ENCODE data around the gene SPRR1A.
"Not testable (repeated sequence)": the region's sequence is repeated elsewhere in the genome, so short reads cannot be mapped to it uniquely, and the experiment has no call there.

Gene SPRR1A

DNA sequence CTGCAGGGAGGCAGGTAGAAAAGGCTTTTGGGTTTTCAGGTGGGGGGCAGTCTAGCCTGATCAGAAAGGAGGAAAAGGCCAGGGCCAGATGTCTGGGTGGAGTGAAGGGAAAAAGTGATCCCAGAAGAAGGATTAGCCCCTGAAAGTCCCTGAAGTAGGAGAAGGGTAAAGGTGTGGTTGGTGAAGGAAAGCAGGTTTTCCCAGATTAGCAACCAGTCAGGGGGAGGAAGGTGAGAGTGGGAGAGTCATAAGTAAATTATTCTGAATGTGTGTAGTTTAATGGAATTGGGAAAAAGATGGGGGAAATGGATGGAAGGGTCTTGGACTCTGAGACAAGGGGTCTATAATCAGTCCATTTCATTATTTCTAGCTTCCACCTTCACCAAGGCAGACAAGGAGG, 647 bp upstream of the SPRR1A start:
- H3K36me3 Mint-ChIP-seq (ENCODE audit: low read depth) = no peaks in the 10 kb centered on the region
- H3K4me3 Mint-ChIP-seq = no peak overlapping the region
- no peak for DNase-seq (ENCODE audit: low spot score)
- H3K27ac Mint-ChIP-seq = no peak overlapping the region
- H3K4me1 Mint-ChIP-seq (ENCODE audit: low read depth) = no peaks in the 10 kb centered on the region
- H3K27me3 Mint-ChIP-seq (ENCODE audit: low read depth) = peaks cover 8% of the 10 kb centered on the region
- H3K9me3 Mint-ChIP-seq = no peaks in the 10 kb centered on the region

DNA sequence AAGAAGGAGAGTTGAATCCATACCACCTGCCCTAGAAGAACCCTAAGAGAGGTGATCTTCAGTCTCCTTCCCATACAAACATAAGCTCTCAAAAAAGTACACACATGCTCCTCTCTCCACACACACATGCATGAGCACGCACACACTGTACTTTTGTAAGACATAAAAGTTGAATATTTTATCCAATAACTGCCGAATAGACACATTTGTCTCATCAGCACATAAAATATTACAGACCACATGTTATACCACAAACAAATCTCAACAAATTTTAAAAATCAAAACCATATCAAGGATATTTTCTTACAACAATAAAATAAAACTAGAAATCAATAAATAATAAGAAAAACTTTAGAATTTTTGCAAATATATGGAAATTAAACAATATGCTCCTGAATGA, 2.7 kb downstream of the SPRR1A start:
- Mint-ChIP-seq H3K36me3 (ENCODE audit: low read depth) (no peaks in the 10 kb centered on the region), H3K27me3 (ENCODE audit: low read depth) (peaks cover 14% of the 10 kb centered on the region), H3K4me3 (no peak overlapping the region)

GRCh38 chr1:152993186-152993585, 9.3 kb downstream of the SPRR1A start:
- Mint-ChIP-seq H3K36me3 (ENCODE audit: low read depth) (no peaks in the 10 kb centered on the region), H3K27me3 (ENCODE audit: low read depth) (peaks cover 12% of the 10 kb centered on the region), H3K27ac (no peak overlapping the region), H3K4me3 (no peak overlapping the region), H3K9me3 (no peaks in the 10 kb centered on the region), H3K4me1 (ENCODE audit: low read depth) (no peaks in the 10 kb centered on the region)
- DNase-seq (ENCODE audit: low spot score) = no peak

More for the DNA sequence above, 2.7 kb downstream of the SPRR1A start:
- H3K9me3 Mint-ChIP-seq = no peaks in the 10 kb centered on the region
- DNase-seq (ENCODE audit: low spot score) = no peak
- H3K27ac Mint-ChIP-seq = no peak overlapping the region
- H3K4me1 Mint-ChIP-seq (ENCODE audit: low read depth) = no peaks in the 10 kb centered on the region

GRCh38 chr1:152995842-152996241, 12.0 kb downstream of the SPRR1A start:
- Mint-ChIP-seq H3K4me1 (ENCODE audit: low read depth) (no peaks in the 10 kb centered on the region), H3K4me3 (no peak overlapping the region), H3K27me3 (ENCODE audit: low read depth) (peaks cover 5% of the 10 kb centered on the region), H3K27ac (no peak overlapping the region), H3K36me3 (ENCODE audit: low read depth) (no peaks in the 10 kb centered on the region), H3K9me3 (no peaks in the 10 kb centered on the region)
- no peak for DNase-seq (ENCODE audit: low spot score)

DNA sequence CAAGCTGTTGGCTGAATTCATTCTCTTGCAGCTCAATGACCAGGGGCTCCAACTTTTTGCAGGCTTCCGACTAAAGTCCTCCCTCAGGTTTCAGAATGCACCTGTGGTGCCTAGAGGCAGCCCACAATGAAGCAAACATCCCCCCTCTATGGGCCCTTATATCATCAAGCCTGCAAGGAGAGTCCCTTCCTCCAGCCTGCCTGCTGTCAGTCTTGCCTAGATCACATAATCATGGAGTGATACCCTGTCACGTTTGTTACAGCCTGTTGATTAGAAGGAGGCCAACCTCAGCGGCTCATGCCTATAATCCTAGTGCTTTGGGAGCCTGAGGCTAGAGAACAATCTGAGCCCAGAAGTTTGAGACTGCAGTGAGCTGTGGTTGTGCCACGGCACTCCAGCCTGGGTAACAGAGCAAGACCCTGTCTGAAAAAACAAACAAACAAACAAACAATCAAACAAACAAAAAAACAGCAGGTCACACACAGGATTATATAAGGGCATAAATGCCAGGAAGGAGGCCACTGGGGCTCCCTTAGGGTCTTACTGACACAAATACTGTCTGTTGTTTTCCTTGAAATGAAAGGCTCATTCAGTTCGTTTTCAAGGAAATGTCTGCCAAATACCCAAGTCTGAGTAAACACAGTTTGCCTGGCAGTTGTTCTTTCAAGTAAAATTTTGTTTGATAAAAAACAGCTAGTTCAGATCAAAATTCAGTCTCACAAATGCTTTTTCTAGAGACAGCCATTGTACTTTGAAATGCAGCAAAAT, 12.9 kb downstream of the SPRR1A start:
- DNase-seq (ENCODE audit: low spot score) = no peak
- Mint-ChIP-seq H3K36me3 (ENCODE audit: low read depth) (no peaks in the 10 kb centered on the region), H3K4me1 (ENCODE audit: low read depth) (no peaks in the 10 kb centered on the region), H3K9me3 (no peaks in the 10 kb centered on the region), H3K27ac (no peak overlapping the region), H3K4me3 (no peak overlapping the region), H3K27me3 (ENCODE audit: low read depth) (peaks cover 5% of the 10 kb centered on the region)

- Mint-ChIP-seq H3K9me3 (no peaks in the 10 kb centered on the region), H3K27me3 (ENCODE audit: low read depth) (peaks cover 5% of the 10 kb centered on the region), H3K27ac (no peak overlapping the region), H3K4me3 (no peak overlapping the region), H3K4me1 (ENCODE audit: low read depth) (no peaks in the 10 kb centered on the region), H3K36me3 (ENCODE audit: low read depth) (no peaks in the 10 kb centered on the region)
- DNase-seq (ENCODE audit: low spot score) = no peak
These were observed 14.0 kb downstream of the SPRR1A start for GRCh38 chr1:152997901-152998300.

GRCh38 chr1:152998476-152998875, 14.6 kb downstream of the SPRR1A start:
- H3K27me3 Mint-ChIP-seq (ENCODE audit: low read depth) = peaks cover 5% of the 10 kb centered on the region
- H3K36me3 Mint-ChIP-seq (ENCODE audit: low read depth) = no peaks in the 10 kb centered on the region
- H3K4me1 Mint-ChIP-seq (ENCODE audit: low read depth) = no peaks in the 10 kb centered on the region
- H3K9me3 Mint-ChIP-seq = no peaks in the 10 kb centered on the region
- H3K27ac Mint-ChIP-seq = no peak overlapping the region
- H3K4me3 Mint-ChIP-seq = no peak overlapping the region
- no peak for DNase-seq (ENCODE audit: low spot score)

DNA sequence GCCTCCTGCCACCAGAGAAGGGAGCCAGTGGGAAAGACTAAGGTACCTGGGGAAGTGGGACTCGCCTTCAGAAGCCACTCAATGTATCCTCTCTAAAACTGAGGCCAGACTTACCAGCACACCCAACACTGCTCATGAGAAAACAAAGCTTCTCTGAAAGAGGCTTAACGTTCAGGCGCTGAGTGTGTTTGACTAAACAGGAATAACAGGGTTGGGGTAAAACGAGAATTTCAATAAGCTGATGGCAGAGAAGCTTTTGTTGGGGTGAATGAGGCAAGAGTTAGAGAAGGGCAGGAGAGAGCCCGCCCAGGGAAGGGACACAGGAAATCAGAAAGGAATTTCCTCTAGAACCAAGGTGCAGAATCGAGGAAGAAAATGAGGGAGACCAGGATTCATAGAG, 15.9 kb downstream of the SPRR1A start:
- H3K4me1 Mint-ChIP-seq (ENCODE audit: low read depth) = no peaks in the 10 kb centered on the region
- H3K27ac Mint-ChIP-seq = no peak overlapping the region
- no peaks in the 10 kb centered on the region for H3K36me3 Mint-ChIP-seq (ENCODE audit: low read depth)
- H3K4me3 Mint-ChIP-seq = no peak overlapping the region
- no peak for DNase-seq (ENCODE audit: low spot score)
- peaks cover 5% of the 10 kb centered on the region for H3K27me3 Mint-ChIP-seq (ENCODE audit: low read depth)
- H3K9me3 Mint-ChIP-seq = no peaks in the 10 kb centered on the region

- Mint-ChIP-seq H3K27me3 (ENCODE audit: low read depth) (peaks cover 5% of the 10 kb centered on the region), H3K4me3 (no peak overlapping the region), H3K36me3 (ENCODE audit: low read depth) (no peaks in the 10 kb centered on the region), H3K27ac (no peak overlapping the region), H3K9me3 (no peaks in the 10 kb centered on the region), H3K4me1 (ENCODE audit: low read depth) (no peaks in the 10 kb centered on the region)
- DNase-seq (ENCODE audit: low spot score) = no peak
These were observed 16.4 kb downstream of the SPRR1A start for GRCh38 chr1:153000294-153000693.

DNA sequence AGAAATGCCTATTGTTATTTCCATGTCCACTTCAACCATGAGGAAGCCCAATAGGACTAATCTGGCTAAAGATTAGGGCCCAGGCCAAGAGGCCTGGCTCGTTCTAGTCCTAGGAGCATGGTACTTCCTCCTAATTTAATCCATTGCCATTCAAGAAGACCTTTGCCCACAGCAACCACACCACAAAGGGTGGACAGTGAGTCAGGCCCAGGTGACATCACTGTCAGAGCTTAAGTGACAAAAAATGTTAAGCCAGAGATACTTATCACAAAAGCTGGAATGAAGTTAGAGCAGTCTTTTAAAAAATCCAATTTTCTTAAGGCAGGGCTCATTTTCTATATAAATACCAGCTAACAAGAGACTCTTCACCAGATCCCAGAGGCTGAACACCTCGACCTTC, 17.5 kb downstream of the SPRR1A start, which contains the start of gene SPRR3:
SPRR3 (plus strand) TSS at position 368 of the 400 bp plus-strand sequence. CDS start 1,272 bp downstream, outside the sequence.
- Mint-ChIP-seq H3K9me3 (no peaks in the 10 kb centered on the region), H3K4me3 (no peak within 1 kb of the TSS), H3K27me3 (ENCODE audit: low read depth) (peaks cover 2% of the 10 kb centered on the region), H3K27ac (no peak within 1 kb of the TSS), H3K36me3 (ENCODE audit: low read depth) (no peaks in the 10 kb centered on the region), H3K4me1 (ENCODE audit: low read depth) (no peaks in the 10 kb centered on the region)
- no peak for DNase-seq (ENCODE audit: low spot score)

DNA sequence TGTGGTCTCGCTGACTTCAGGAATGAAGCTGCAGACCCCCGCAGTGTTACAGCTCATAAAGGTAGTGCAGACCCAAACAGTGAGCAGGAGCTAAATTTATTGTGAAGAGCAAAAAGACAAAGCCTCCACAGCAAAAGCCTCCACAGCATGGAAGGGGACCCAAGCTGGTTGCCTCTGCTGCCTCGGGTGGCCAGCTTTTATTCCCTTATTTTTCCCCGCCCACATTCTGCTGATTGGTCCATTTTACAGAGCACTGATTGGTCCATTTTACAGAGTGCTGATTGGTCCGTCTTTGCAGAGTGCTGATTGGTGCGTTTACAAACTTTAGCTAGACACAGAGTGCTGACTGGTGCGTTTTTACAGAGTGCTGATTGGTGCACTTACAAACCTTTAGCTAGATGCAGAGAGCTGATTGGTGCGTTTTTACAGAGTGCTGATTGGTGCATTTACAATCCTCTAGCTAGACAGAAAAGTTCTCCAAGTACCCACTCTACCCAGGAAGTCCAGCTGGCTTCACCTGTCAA, 27.4 kb downstream of the SPRR1A start:
- H3K4me3 Mint-ChIP-seq; H3K36me3 Mint-ChIP-seq (ENCODE audit: low read depth); H3K27me3 Mint-ChIP-seq (ENCODE audit: low read depth); H3K27ac Mint-ChIP-seq; H3K9me3 Mint-ChIP-seq; DNase-seq (ENCODE audit: low spot score); H3K4me1 Mint-ChIP-seq (ENCODE audit: low read depth): not testable (repeated sequence)

DNA sequence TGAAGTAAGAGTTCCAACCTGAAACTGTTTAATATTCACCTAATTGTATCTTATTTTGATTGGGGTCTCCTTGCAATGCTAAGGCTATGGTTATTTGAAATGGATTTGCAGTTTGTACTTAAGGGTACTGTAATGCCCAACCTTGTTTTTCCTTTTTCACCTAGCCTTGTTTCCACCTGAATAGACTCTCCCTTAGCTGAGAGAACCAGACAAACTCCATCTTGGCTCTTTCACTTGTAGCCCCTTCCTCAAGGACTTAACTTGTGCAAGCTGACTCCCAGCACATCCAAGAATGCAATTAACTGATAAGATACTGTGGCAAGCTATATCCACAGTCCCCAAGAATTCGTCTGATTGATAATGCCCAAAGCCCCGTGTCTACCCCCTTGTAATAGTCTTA, 37.9 kb downstream of the SPRR1A start:
- not testable (repeated sequence) for H3K9me3 Mint-ChIP-seq; H3K27ac Mint-ChIP-seq; H3K4me3 Mint-ChIP-seq; DNase-seq (ENCODE audit: low spot score); H3K36me3 Mint-ChIP-seq (ENCODE audit: low read depth); H3K4me1 Mint-ChIP-seq (ENCODE audit: low read depth)
- H3K27me3 Mint-ChIP-seq (ENCODE audit: low read depth) = peaks cover 15% of the 10 kb centered on the region

DNA sequence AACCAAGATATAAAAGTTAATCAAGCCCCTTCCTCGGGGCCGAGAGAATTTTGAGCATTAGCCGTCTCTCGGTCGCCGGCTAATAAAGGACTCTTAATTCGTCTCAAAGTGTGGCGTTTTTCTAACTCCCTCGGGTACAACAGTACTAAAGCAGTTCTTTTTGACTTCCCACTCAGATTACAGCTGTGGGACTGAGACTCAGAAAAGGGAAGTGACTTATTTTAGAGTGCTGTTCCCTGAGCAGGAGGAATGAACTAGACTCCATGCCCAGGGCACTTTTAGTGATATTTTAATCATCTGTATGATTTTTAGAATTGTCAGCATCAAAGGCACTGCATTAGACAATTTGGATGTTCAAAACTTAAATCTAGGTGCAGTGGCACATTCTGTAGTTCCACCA, 38.5 kb downstream of the SPRR1A start:
- not testable (repeated sequence) for H3K4me1 Mint-ChIP-seq (ENCODE audit: low read depth); H3K9me3 Mint-ChIP-seq; H3K4me3 Mint-ChIP-seq; H3K27ac Mint-ChIP-seq; H3K36me3 Mint-ChIP-seq (ENCODE audit: low read depth); DNase-seq (ENCODE audit: low spot score)
- peaks cover 15% of the 10 kb centered on the region for H3K27me3 Mint-ChIP-seq (ENCODE audit: low read depth)

DNA sequence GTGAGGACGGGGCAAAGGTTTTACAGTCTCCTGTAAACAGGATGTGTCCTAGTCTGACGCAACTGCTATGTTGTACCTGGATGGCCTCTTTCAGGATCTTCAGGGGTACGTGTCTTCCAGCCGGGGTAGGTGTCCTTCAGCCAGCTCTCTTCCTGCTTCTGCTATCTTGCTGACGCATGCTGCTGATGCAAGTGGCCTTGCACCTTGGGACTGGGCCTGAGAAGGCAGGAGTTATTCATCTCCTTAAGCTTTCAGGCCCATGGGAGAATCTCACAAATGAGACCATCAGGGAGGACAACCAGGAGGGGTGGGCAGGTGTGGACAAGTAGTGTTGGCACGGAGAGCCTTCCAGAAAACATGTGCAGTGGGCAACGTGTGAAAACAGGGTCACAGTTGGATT, 39.2 kb downstream of the SPRR1A start:
- H3K4me3 Mint-ChIP-seq = no peak overlapping the region
- H3K36me3 Mint-ChIP-seq (ENCODE audit: low read depth) = no peaks in the 10 kb centered on the region
- H3K4me1 Mint-ChIP-seq (ENCODE audit: low read depth) = no peaks in the 10 kb centered on the region
- H3K27ac Mint-ChIP-seq = no peak overlapping the region
- no peaks in the 10 kb centered on the region for H3K9me3 Mint-ChIP-seq
- peaks cover 15% of the 10 kb centered on the region for H3K27me3 Mint-ChIP-seq (ENCODE audit: low read depth)
- no peak for DNase-seq (ENCODE audit: low spot score)

GRCh38 chr1:153024413-153024812, 40.5 kb downstream of the SPRR1A start:
- no peak for DNase-seq (ENCODE audit: low spot score)
- Mint-ChIP-seq H3K27ac (no peak overlapping the region), H3K4me3 (no peak overlapping the region), H3K36me3 (ENCODE audit: low read depth) (no peaks in the 10 kb centered on the region), H3K4me1 (ENCODE audit: low read depth) (no peaks in the 10 kb centered on the region), H3K27me3 (ENCODE audit: low read depth) (peaks cover 14% of the 10 kb centered on the region), H3K9me3 (no peaks in the 10 kb centered on the region)
